ENCODE data around the gene RASAL2.
"Not testable (repeated sequence)": the region's sequence is repeated elsewhere in the genome, so short reads cannot be mapped to it uniquely, and the experiment has no call there.

The RASAL2 gene

DNA sequence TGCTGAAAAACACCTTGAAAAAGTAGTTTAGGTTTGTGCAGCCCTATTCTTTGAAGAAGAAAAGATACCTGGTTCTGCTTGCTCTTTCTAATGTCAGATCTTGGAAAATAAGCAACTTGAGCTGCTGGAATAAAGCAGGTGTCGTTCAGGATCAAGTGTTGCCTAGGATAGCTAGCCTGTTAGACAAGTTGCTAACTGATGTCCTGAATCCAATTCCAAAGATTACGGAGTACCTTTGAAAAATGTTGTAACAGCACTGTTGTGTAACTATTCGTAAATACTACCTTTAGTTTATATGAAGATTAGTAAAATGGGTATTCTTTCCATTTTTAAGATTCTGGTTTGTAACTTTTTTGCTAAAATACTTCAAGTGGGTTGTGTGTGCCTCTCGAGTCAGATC is 251.3 kb downstream of the RASAL2 start:
- DNase-seq (ENCODE audit: low read depth in 3 of 3): no peak

DNA sequence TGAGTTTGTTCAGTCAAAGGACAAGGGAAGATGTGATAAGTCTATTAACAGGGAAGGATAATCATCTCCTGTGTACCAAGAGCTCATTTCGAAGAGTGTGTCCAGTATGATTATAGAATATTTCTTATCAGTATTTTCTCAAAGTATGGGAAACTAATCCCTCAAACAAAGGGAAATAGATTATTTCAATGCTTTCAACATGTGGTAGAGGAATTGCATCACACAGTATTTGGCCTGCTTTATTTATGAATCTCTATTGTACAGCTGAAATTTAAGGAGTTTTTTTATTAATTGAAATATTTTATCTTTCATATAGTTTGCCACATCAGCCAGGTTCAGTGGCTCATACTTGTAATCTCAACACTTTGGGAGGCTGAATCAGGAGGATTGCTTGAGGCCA is 251.9 kb downstream of the RASAL2 start:
- no peak for DNase-seq (ENCODE audit: low read depth in 3 of 3)

DNA sequence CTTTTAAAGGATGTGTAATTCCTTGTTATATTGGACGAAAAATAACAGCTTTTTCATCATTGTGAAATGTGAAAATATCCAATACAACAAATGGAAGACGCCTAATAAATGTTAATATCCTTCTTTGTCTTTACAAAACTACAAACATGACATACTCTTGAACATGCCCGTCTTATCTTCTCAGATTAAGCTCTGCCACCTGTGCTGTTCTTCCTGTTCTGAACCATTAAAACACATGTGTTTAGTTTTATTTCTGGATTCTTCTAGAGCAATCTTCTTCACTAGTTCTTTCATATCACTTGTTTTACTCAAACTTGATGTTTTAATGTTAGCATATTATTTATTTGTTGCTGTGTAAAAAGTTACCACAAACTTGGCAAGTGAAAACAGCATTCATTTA is 255.9 kb downstream of the RASAL2 start:
- DNase-seq (ENCODE audit: low read depth in 3 of 3): no peak

DNA sequence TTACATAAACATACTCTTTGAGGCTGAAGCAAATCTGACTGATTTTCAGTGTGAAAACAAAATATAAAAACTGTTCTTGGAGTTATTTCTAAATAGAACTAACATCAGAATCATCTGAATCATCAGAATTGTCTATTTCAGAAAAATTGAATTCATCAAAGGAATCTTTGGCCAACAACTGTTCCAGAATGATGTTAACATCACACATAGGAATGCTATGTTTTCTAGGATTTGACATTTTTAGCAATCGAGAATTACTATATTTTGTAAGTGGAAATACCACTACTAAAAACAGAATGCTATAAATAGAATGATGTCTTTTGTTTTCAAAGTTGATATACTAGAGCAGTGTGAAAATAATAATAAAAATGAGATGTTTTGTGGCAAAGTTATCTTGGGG is 258.0 kb downstream of the RASAL2 start:
- DNase-seq (ENCODE audit: low read depth in 3 of 3): not testable (repeated sequence)

DNA sequence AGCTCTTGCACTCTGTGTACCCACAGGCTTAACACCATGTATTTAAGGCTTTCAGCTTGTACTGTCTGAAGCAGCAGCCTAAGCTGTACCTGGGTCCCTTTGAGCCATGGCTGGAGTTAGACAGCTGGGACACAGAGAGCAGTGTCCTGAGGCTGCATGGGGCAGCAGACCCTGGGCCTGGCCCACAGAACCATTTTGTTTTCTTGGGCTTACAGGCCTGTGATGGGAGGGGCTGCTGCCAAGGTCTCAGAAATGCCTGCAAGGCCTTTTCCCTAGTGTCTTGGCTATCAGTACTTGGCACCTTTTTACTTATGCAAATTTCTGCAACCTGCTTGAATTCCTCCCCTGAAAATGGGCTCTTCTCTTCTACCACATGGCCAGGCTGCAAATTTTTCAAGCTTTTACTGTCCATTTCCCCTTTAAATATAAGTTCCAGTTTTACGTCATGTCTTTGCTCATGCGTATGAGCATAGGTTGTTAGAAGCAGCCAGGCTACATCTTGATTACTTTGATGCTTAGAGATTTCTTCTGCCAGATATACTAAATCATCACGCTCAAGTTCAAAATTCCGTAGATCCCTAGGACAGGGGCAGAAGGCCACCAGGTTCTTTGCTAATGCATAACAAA is 259.0 kb downstream of the RASAL2 start:
- no peak for DNase-seq (ENCODE audit: low read depth in 3 of 3)

DNA sequence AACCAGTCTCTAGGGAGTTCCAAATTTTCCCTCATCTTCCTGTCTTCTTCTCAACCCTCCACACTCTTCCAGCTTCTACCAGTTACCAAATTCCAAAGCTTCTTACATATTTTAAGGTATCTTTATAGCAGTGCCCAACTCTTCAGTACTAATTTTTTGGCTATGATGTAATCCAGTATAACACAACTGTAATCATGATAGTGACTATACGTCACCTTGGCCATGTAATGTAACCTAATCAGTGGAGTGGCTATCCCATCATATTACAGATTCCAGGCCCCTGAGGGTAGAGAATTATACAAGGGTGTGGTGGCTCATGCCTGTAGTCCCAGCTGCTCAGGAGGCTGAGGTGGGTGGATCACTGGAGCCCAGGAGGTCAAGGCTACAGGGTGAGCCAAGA is 259.6 kb downstream of the RASAL2 start:
- no peak for DNase-seq (ENCODE audit: low read depth in 3 of 3)

DNA sequence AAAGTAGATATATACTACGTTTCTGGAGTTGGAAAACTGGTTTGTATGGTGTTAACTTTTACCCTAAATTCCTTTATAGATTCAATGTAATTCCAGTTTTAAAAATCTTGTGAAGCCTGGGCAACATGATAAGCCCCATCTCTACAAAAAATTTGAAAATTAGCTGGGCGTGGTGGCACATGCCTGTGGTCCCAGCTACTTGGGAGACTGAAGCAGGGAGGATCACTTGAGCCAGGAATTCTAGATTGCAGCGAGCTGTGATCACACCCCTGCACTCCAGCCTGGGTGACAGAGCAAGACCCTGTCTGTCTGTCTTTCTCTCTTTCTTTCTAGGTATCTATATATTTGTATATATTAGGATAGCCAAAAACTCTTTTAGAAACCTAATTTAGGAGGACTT is 260.9 kb downstream of the RASAL2 start:
- DNase-seq (ENCODE audit: low read depth in 3 of 3): no peak

DNA sequence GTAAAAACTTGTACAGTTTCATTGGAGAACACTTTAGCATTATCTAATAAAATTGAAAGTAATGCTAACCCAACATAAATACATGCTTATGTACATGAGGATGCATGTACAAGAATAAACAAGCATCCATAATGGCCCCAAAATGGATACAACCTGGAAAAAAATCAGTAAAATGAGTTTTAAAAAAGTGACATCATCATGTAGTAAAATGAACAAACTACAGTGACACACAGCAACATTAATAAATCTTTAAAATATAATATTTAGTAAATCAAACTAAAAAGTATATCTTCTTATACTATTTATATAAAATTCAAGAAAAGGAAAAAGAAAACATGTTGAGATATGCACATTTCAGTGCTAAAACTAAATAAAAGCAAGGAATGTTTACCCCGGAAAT is 262.4 kb downstream of the RASAL2 start:
- DNase-seq (ENCODE audit: low read depth in 3 of 3): no peak

DNA sequence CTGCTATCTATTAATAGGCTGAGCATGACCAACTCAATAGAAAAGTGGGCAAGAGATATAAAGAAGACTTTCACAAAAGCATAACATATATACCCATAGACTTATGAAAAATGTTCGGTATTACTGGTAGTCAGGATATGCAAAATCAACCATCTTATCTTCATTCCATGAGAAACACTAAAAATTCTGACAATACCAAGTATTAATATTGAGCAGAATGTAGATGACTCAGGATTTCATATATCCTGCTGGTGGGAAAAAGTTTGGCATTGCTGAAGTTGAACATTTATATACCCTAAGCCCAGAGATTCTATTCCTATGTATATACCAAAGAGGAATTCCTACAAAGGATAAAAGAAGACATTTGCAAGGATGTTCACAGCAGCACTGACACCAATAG is 264.6 kb downstream of the RASAL2 start:
- DNase-seq (ENCODE audit: low read depth in 3 of 3): no peak

DNA sequence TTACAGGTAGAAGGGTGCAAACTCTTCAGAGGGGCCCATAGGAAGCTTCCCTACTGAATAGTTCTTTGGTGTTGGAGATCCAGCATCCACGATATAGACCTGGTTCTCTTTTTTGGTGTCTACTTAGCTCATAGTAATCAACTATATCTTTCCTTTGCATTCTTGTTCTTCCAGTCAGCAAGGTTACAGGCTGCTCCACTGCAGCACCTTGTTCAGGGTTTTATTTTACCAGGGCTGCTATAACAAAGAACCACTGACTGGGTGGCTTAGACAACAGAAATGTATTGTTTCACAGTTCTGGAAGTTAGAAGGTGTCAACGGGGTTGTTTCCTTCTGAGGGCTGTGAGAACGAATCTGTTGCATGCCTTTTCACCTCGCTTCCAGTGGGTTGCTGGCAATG is 266.5 kb downstream of the RASAL2 start:
- DNase-seq (ENCODE audit: low read depth in 3 of 3): no peak

DNA sequence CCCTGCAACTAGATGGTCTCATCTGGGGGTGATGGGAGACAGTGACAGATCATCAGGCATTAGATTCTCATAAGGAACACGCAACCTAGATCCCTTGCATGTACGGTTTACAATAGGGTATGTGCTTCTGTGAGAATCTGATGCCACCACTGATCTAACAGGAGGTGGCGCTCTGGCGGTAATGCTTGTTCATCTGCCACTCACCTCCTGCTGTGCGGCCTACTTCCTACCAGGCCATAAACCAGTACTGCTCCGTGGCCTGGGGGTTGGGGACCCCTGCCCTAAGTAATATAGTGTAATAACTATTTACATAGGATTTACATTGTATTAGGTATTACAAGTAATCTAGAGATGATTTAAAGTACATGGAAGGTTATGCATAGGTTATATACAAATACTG is 267.9 kb downstream of the RASAL2 start:
- DNase-seq (ENCODE audit: low read depth in 3 of 3): no peak

DNA sequence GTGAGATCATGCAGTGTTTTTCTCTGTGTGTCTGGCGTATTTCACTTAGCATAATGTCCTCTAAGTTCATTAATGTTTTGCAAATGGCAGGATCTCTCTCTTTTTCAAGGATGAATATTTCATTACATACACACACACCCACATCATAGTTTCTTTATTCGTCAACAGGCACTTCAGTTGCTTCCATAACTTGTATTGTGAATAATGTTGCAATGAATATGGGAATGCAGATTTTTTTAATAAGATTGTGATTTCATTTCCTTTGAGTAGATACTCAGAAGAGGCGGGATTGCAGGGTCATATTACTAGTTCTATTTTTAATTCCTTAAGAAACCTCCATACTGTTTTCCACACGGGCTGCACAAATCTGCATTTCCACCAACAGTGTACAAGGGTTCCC is 268.8 kb downstream of the RASAL2 start:
- DNase-seq (ENCODE audit: low read depth in 3 of 3): no peak

DNA sequence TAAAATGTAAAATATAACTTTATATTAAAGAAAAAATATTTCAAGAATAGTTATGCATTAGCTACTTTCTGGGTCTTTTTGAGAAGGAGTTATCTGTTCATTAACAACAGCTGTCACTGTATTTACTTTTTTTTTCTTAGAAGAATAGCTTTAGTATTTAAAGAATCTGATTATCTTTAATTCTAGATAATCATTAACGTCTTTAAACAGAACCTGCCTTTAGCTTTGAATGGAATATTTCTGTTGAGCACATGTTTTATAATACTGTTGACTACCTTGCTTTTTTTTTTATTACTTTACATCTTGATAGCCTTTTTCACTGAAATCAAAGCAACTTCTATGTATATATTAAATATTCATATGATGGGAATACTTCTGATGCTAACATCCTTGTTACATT is 270.9 kb downstream of the RASAL2 start:
- no peak for DNase-seq (ENCODE audit: low read depth in 3 of 3)

DNA sequence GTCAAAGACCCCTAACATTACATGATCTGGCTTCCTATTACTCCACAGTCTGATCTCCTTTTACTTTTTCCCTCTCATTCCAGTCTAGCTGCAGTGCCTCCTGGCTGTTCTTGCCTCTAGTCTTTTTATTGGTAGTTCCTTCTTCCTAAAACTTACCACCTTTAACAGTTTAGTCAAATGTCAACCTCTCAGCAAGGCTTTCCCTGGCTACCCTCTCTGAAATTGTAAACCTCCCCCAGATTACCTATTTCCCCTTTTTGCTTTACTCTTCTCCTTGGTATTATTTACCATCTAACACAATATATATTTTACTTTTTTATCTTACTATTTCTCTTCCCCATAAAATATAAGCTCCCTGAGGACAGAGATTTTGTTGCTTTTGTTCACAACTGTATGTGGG is 273.2 kb downstream of the RASAL2 start:
- no peak for DNase-seq (ENCODE audit: low read depth in 3 of 3)

DNA sequence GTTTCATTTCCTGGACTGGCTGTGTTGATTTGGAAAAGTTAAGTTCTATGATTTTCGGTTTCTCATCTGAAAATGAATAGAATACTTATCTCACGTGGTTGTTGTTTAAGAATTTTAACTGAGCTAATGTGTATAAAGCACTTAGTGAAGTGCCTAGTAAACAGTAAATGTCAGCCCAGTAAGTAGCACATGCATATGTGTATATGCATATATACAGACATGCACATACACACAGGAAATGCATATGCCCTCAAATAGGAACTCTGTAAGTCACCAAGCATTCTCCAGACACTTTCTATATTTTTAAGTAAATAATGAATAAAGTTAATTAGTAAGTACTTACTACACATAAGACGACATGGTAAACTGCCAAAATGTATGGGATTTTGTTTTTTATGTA is 274.3 kb downstream of the RASAL2 start:
- DNase-seq (ENCODE audit: low read depth in 3 of 3): no peak

DNA sequence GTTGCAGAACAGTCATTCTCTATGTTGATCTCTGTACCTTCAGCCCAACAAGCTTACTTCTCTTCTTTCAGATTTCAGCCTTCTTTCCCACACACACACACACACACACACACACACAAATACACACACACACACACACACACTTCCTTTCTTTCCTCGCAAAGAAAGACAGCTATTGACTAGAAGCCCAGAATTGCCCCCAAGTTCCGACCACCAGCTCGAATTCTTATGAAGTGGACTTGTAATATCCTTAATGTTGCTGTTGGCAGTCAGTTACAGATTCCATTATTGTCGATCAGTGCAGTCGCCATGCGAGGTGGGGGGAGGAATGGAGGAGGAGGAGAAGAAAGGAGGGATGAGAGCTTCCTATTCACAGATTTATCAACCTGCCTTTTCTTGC is 277.3 kb downstream of the RASAL2 start:
- DNase-seq (ENCODE audit: low read depth in 3 of 3): no peak

DNA sequence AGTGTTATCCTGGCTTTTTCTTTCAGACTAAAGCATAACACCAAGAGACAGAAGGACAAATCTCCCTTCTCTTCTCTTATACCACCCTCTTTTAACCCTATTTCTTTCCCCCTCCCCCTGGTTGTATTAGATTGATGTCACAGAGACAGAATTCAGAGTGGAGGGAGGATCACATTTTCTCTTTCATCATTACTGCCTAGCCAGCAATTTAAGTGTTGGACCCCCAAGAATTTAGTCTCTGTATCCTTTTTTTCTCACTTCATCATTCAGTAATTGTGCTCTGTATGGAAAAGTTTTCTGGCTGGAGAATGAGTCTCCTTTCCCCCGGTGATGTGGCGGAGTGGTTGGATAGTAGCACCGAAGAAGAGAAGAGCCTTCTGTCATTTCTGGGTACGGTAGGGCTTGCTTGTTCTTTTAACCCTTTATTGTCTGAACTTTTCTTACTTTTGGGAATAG is 278.1 kb downstream of the RASAL2 start:
- DNase-seq (ENCODE audit: low read depth in 3 of 3): no peak

DNA sequence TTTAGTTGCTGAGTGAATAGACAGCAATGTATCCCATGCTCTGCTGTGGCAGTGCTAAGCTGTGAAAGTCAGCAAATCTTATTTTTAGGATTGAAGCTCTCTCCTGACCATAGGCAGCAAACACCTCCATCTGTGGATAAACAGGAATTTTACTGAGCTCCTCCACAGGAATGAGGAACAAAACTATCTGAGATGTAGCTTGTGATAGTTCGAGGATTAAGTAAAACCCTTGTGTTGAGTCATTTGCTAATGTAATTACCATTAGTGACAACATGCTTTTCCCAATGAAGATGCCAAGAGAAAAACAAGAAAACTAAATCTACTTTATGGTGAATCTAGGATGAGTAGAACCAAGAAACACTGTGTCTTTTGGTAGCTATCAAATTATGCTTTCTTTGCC is 280.1 kb downstream of the RASAL2 start:
- no peak for DNase-seq (ENCODE audit: low read depth in 3 of 3)

DNA sequence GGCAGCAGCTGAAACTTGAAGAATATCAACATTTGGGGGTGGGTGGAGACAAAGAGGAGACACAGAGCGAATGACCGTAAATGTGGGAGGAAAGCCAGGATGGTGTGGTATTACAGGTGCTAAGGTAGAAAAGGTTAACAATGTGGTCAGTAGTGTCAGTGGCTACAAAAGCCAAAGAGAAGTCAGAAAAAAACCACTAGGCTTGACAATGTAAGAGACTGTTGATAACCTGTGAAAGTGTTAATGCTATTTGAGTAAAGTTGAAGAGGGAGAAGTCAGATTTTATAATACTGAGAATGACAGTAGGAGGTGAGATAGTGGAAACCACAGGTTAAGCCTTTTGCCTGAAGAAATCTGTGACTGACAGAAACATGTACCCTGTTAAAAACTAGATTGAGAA is 282.1 kb downstream of the RASAL2 start:
- DNase-seq (ENCODE audit: low read depth in 3 of 3): no peak

DNA sequence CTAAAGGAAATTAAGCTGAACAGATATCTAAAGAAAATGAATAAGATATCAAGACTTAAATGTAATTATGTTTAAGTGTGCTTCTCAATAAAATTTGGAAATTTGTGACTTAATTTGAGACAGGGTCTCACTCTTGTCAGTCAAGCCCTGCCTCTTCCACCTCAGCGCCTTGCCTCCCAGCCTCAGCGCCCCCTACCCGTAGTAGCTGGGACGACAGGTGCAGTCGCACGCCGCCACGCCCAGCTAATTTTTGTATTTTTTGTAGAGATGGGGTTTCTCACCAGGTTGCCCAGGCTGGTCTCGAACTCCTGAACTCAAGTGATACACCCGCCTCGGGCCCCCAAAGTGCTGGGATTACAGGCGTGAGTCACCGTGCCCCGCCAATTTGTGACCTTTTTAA is 285.9 kb downstream of the RASAL2 start:
- DNase-seq (ENCODE audit: low read depth in 3 of 3): no peak

DNA sequence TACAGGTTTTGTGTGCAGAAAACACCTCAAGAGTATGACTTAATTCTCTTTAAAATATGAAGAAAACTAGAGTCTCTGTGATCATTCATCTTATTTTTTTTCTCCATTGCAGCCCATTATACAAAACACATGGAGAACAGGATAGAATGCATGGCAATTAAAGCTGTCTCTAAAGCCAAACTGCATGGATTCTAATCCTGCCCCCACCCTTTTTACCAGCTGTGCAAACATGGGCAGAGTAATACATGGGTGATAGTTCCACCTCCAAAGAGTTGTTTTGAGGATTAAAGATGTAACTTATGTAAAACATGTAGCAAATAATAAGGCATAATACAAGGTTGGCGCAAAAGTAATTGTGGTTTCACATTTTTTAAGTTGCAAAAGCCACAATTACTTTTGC is 288.5 kb downstream of the RASAL2 start:
- no peak for DNase-seq (ENCODE audit: low read depth in 3 of 3)

DNA sequence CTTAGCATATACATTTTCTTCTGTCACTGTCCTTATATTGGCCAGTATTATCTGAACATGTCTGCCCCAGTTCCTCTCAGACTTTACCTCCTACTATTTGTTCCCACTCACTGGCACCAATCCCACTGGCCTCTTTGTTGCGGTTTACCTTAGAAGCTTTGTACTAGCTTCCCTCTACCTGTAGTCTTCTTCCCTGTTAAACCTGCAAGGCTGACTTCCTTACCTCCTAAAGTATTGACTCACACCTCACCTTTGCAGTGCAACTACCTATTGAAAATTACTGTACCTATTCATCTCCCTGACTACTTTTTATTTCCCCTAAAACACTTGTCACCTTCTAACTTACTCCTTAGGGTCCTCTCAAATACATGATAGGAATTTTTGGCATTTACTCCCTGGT is 291.8 kb downstream of the RASAL2 start:
- no peak for DNase-seq (ENCODE audit: low read depth in 3 of 3)

DNA sequence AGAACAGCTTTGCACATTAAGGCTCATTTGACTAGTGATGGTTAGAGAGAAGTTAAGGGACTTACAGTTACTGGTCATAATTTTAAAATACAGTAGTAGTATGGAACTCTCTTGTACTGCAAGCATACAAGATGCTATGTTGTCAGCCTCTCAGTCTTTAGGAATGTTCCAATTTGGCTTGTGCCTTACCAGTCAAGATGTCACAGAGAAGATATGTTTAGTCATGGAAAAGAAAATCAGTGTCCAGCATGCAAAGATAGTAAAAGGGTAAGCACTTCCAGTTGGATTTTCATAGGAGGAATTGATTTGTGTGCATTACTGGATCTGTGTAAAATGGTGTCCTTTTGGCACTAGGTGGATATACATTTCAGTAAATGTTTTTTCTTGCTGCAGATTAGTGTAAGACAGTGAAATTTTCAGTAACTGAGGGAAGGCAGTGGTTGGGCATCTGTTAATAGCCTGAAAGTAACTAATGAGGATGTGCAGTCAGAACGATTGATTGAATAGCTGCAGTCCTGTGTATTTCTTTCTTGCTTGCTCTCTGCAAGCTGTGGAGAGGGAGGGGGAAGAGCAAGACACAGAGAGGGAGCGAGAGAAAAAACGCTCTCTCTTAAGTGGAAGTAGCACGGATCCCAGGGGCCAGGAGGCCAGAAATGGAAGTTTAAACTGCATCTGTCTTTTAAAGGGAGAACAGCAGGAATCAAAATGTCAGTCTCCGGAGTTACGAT is 294.7 kb downstream of the RASAL2 start:
- no peak for DNase-seq (ENCODE audit: low read depth in 3 of 3)

DNA sequence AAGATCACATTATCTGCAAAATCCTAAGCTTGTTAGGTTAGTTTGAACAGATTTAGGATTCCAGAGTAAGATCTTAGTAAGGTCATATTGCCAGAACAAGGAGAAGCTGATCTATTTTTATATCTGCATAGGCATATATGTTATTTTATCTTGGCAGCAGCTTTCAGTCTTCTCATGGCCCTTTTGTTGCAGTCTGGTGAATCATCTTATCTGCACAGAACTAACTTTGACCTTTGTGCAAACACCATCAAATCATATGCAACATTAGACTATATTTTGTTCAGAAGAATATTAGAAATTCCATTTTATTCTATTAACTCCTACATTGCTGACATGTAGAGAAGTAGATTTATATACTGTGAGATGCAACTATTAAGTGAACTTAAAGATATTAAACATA is 295.5 kb downstream of the RASAL2 start:
- DNase-seq (ENCODE audit: low read depth in 3 of 3): no peak

All from stimulated activated CD4-positive, alpha-beta T cell treated with anti-CD3 and anti-CD28 coated beads, TNF-alpha, amount 100 ng/mL, for 24 hours (primary cell).